ENCODE data around the gene FAM217B. TPM values are rescaled to one million over a fixed set of nuclear protein-coding genes. Genes with fewer than 3 reads are reported as not detected.

Gene FAM217B
- total and polyA plus RNA-seq, 4 donors, result 0.88 to 5.0 (median 1.7) TPM

- WGBS, result 68% methylated on average over 5 of the region's 5 CpGs
Measured at GRCh38 chr20:59994697-59995122, 54.5 kb downstream of the FAM217B start.

More at GRCh38 chr20:59994697-59995122, 54.5 kb downstream of the FAM217B start:
- H3K9me3 ChIP-seq (ENCODE audit: control insufficient read depth in 4 of 4, low read length in 3 of 4), result no peaks in the 10 kb centered on the region
- TF ChIP-seq CTCF (IDR thresholded peaks at IDR 0.05; ENCODE audit: low read depth, low read length, missing input control) (no peak), REST (IDR thresholded peaks at IDR 0.05) (no peak), HNF4A (conservative IDR thresholded peaks at IDR 0.05) (no peak), FOXA2 (IDR thresholded peaks at IDR 0.05) (no peak), JUND (IDR thresholded peaks at IDR 0.05) (no peak), NR2F2 (IDR thresholded peaks at IDR 0.05) (no peak), RXRA (IDR thresholded peaks at IDR 0.05) (no peak), EGR1 (IDR thresholded peaks at IDR 0.05; ENCODE audit: low read depth in 2 of 2) (no peak), HNF4G (IDR thresholded peaks at IDR 0.05) (no peak), GABPA (IDR thresholded peaks at IDR 0.05 in 1 of 2, conservative IDR thresholded peaks at IDR 0.05 in 1 of 2) (no peak), TAF1 (conservative IDR thresholded peaks at IDR 0.05) (no peak), YY1 (IDR thresholded peaks at IDR 0.05) (no peak), FOXA1 (IDR thresholded peaks at IDR 0.05) (no peak), RAD21 (IDR thresholded peaks at IDR 0.05) (no peak), SP1 (IDR thresholded peaks at IDR 0.05) (no peak), ZBTB33 (IDR thresholded peaks at IDR 0.05) (no peak)
- TF ChIP-seq, protein P1, sequence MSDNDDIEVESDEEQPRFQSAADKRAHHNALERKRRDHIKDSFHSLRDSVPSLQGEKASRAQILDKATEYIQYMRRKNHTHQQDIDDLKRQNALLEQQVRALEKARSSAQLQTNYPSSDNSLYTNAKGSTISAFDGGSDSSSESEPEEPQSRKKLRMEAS (IDR thresholded peaks at IDR 0.05), result no peak
- TF ChIP-seq, protein P2, sequence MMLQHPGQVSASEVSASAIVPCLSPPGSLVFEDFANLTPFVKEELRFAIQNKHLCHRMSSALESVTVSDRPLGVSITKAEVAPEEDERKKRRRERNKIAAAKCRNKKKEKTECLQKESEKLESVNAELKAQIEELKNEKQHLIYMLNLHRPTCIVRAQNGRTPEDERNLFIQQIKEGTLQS (IDR thresholded peaks at IDR 0.05), result no peak
- H3K36me3 ChIP-seq (ENCODE audit: control insufficient read depth in 4 of 4, insufficient read depth in 3 of 4, low read depth in 1 of 4, low read length in 3 of 4), result no peaks in the 10 kb centered on the region
- no peak overlapping the region for H3K4me3 ChIP-seq (ENCODE audit: low read depth in 1 of 3, low read length in 3 of 3)
- no peak overlapping the region for H3K9ac ChIP-seq (ENCODE audit: low read depth in 1 of 2, low read length in 2 of 2)
- no peak for DNase-seq (ENCODE audit: low spot score)
- H3K4me1 ChIP-seq (ENCODE audit: control insufficient read depth in 4 of 4, insufficient read depth in 4 of 4, low read length in 3 of 4), result no peaks in the 10 kb centered on the region
- H3K27me3 ChIP-seq (ENCODE audit: control insufficient read depth in 4 of 4, insufficient read depth in 4 of 4, low read length in 3 of 4), result no peaks in the 10 kb centered on the region
- no peak overlapping the region for H3K27ac ChIP-seq (ENCODE audit: low read depth in 1 of 2, low read length in 2 of 2)

All from liver (tissue), 9 donors.